Spleen (tissue), 13 donors: ENCODE data around the gene TRIO. TPM values are rescaled to one million over a fixed set of nuclear protein-coding genes. Genes with fewer than 3 reads are reported as not detected.
"Not testable (repeated sequence)": the region's sequence is repeated elsewhere in the genome, so short reads cannot be mapped to it uniquely, and the experiment has no call there.

Source experiments
- DNase-seq: peaks from one replicate; pipeline ENCODE4 v3.0.0-alpha.2; 2020
- H3K27ac ChIP-seq, 8 donors: fragments of 200-600 bp; sonication (generic) in 7 of 8; 1 replicate in 4 of 8; 2 replicates in 4 of 8; pipeline versions ENCODE4 v1.5.0 to v1.8.0; 2016 to 2021; ENCODE audit warnings: inconsistent platforms in 4 of 8, mild to moderate bottlenecking in 4 of 8, moderate library complexity in 1 of 8
- H3K27me3 ChIP-seq, 7 donors: fragments of 200-600 bp; sonication (generic) in 6 of 7; replicated peaks in 1 of 7; 1 replicate in 4 of 7; 2 replicates in 3 of 7; pipeline versions ENCODE4 v1.5.0 to v1.8.0; 2016 to 2021; ENCODE audit warnings: inconsistent platforms in 3 of 7, mild to moderate bottlenecking in 1 of 7
- H3K36me3 ChIP-seq, 6 donors: fragments of 200-600 bp; sonication (generic) in 5 of 6; 1 replicate in 4 of 6; 2 replicates in 2 of 6; pipeline versions ENCODE4 v1.5.0 to v1.8.0; 2016 to 2021; ENCODE audit warnings: inconsistent platforms in 2 of 6
- H3K4me1 ChIP-seq, 6 donors: fragments of 200-600 bp; sonication (generic) in 5 of 6; 1 replicate in 3 of 6; 2 replicates in 3 of 6; pipeline versions ENCODE4 v1.5.0 to v1.8.0; 2016 to 2021; ENCODE audit warnings: inconsistent platforms in 3 of 6
- H3K4me3 ChIP-seq, 8 donors: fragments of 200-600 bp; sonication (generic) in 7 of 8; 1 replicate in 4 of 8; 2 replicates in 4 of 8; pipeline versions ENCODE4 v1.5.0 to v1.8.0; 2016 to 2021; ENCODE audit warnings: inconsistent platforms in 4 of 8, mild to moderate bottlenecking in 4 of 8, moderate library complexity in 2 of 8
- H3K9me3 ChIP-seq, 8 donors: fragments of 200-600 bp; sonication (generic) in 7 of 8; 1 replicate in 4 of 8; 2 replicates in 4 of 8; pipeline versions ENCODE4 v1.5.0 to v1.8.0; 2016 to 2021; ENCODE audit warnings: inconsistent platforms in 4 of 8
- POLR2A ChIP-seq, 3 donors: fragments of 450-650 bp; IDR thresholded peaks; one replicate each; pipeline ENCODE4 v1.5.1; 2017; ENCODE audit warnings: antibody characterized with exemption in 3 of 3, mild to moderate bottlenecking in 1 of 3
- POLR2AphosphoS5 ChIP-seq, 3 donors: sonication (generic); formaldehyde crosslinking; IDR thresholded peaks; one replicate each; pipeline ENCODE4 v1.5.1; 2017; ENCODE audit warnings: antibody characterized with exemption in 3 of 3
- WGBS, 5 donors: extraction: QIAGEN DNeasy Blood & Tissue Kit in 3 of 5; methylation state at CpG; one replicate each; pipeline versions ENCODE4 v1.1.5 to v1.1.7; 2013 to 2018; 5-methylcytosine and 5-hydroxymethylcytosine counted together
- intact Hi-C: fragments of 100-400 bp; cut with DNase I; formaldehyde crosslinking; loops from one replicate; pipeline ENCODE4 v1.15.0; 2023; ENCODE audit warnings: low total_unique reads
- long read RNA-seq, 2 donors: transcript quantifications; one replicate each; lab custom pipeline, GENCODE V29; 2026
- polyA plus RNA-seq, 3 donors: library from polyadenylated mRNA; stranded (reverse); fragments of 200-250 nt; gene quantifications; one replicate each; pipeline ENCODE4 v1.2.1, GENCODE V29; 2013
- total RNA-seq, 7 donors: library from RNA; depleted of rRNA in 3 of 7; stranded (reverse); fragments of >200 nt in 3 of 7; fragmentation: NEBNext Ultra II Directional in 4 of 7; extraction: Animal tissue kit (Norgen Biotek cat#: 25700) in 4 of 7; gene quantifications; one replicate each; pipeline versions ENCODE4 v1.1.0 to v1.2.1, GENCODE V29; 2016 to 2021
- TF ChIP-seq, protein P1 (sequence below), 11 experiments: fragments of 200-600 bp in 7 of 11; fragments of 450-650 bp in 4 of 11; sonication (generic) in 4 of 11; IDR thresholded peaks in 8 of 11; conservative IDR thresholded peaks in 3 of 11; 1 replicate in 7 of 11; 2 replicates in 4 of 11; pipeline versions ENCODE4 v1.4.0 to v1.8.0; 2016 to 2021; ENCODE audit warnings: antibody characterized with exemption in 11 of 11, inconsistent platforms in 4 of 11, mild to moderate bottlenecking in 1 of 11
- donor health status: healthy with polysubstance abuse.
- donor health status: DM: no; HTN: no; CAD: no; lungs with moderate emphysema.
- donor health status: DM: no; HTN: no; CAD: no.
- donor health status: Bipolar disorder and iron deficiency.
- donor health status: healthy.
- donor health status: DM: no; HTN: no; CAD: no.
- donor health status: DM: yes; HTN: yes; CAD: no.

The TRIO gene
- total RNA-seq = 100 to 1,000 TPM; 139 to 280 (median 214) TPM
- 10 to 100 TPM; 21.5 to 63.1 (median 55.2) TPM for polyA plus RNA-seq
- long read RNA-seq, donor 1, partial matches to known transcripts = 6 of 11 reads
- long read RNA-seq, donor 1, other reads (novel, unspliced or antisense) = 0 of 11 reads
- long read RNA-seq, donor 2, partial matches to known transcripts = 8 of 10 reads
- long read RNA-seq, donor 2, other reads (novel, unspliced or antisense) = 0 of 10 reads

GRCh38 chr5:14142827-14143545 is at the start of gene TRIO:
TRIO (plus strand) TSS chr5:14143342; CDS start chr5:14143726, 384 bp downstream.
- Histone ChIP-seq H3K36me3 (no peaks in the 10 kb centered on the region), H3K4me3 (peak within 1 kb of the TSS; percentile 62 to 97 (median 78)), H3K4me1 (peaks cover 5 to 52% (median 34%) of the 10 kb centered on the region in 6 donors), H3K27me3 (peaks cover 0 to 15% (median 0%) of the 10 kb centered on the region in 7 donors), H3K27ac (peak within 1 kb of the TSS; percentile 83 to 97 (median 92)), H3K9me3 (no peaks in the 10 kb centered on the region)
- DNase-seq = peak; percentile 95
- peak; percentile 51 to 80 (median 79) for TF ChIP-seq POLR2AphosphoS5 (IDR thresholded peaks at IDR 0.05)
- TF ChIP-seq, protein P1, sequence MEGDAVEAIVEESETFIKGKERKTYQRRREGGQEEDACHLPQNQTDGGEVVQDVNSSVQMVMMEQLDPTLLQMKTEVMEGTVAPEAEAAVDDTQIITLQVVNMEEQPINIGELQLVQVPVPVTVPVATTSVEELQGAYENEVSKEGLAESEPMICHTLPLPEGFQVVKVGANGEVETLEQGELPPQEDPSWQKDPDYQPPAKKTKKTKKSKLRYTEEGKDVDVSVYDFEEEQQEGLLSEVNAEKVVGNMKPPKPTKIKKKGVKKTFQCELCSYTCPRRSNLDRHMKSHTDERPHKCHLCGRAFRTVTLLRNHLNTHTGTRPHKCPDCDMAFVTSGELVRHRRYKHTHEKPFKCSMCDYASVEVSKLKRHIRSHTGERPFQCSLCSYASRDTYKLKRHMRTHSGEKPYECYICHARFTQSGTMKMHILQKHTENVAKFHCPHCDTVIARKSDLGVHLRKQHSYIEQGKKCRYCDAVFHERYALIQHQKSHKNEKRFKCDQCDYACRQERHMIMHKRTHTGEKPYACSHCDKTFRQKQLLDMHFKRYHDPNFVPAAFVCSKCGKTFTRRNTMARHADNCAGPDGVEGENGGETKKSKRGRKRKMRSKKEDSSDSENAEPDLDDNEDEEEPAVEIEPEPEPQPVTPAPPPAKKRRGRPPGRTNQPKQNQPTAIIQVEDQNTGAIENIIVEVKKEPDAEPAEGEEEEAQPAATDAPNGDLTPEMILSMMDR (IDR thresholded peaks at IDR 0.05 in 8 of 11, conservative IDR thresholded peaks at IDR 0.05 in 3 of 11) = peak in 9 of 11 experiments; percentile 22 to 70 (median 57)
- TF ChIP-seq POLR2A (IDR thresholded peaks at IDR 0.05) = no peak
- WGBS, 5 donors = 0 to 1% (median 1%) methylated on average over 47 to 79 of the region's 79 CpGs
- intact Hi-C loops = loop anchor here (10.0 kb wide), 2 partner anchors 82 to 122 kb away; no protein-coding TSS in a partner anchor

DNA sequence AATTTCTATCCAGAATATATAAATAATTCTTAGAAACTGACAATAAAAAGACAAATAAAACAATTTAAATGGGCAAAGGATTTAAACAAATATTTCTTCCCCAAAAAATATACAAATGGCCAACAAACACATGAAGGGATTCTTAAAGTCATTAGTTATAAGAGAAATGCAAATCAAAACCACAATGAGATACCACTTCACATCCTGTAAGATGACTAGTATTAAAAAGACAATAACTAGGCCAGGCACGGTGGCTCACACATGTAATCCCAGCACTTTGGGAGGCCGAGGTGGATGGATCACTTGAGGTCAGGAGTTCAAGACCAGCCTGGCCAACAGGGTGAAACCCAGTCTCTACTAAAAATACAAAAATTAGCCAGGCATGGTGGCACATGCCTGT is 45.8 kb upstream of the TRIO start:
- H3K27ac ChIP-seq, intact Hi-C loops, H3K4me3 ChIP-seq, DNase-seq, H3K36me3 ChIP-seq, H3K27me3 ChIP-seq, H3K4me1 ChIP-seq: not testable (repeated sequence)
- WGBS, 5 donors = 65 to 92% (median 82%) methylated on average over 2 of the region's 2 CpGs
- H3K9me3 ChIP-seq = peaks cover 0 to 11% (median 0%) of the 10 kb centered on the region in 8 donors

DNA sequence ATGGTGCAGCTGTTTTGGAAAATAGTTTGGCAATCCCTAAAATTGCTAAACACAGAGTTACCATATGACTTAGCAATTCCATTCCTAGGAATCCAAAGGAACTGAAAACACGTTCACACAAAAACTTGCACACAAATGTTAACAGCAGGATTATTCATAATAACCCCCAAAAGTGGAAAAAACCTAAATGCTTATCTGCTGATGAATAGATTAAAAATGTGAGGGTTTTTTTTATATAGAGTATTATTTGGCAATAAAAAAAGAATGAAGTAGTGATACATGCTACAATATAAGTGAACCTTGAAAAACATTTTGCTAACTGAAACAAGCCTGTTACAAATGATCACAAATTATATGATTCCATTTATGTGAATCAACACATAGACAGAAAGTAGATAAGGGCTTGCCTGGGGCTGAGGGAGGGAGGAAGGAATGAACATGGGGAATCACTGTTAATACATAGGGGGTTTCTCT is 45.1 kb upstream of the TRIO start:
- intact Hi-C loops = no loop called here
- H3K36me3 ChIP-seq = no peaks in the 10 kb centered on the region
- peaks cover 0 to 17% (median 2%) of the 10 kb centered on the region in 8 donors for H3K9me3 ChIP-seq
- 62 to 83% (median 72%) methylated on average over 1 of the region's 1 CpG for WGBS, 5 donors
- H3K27me3 ChIP-seq = peaks cover 0 to 8% (median 0%) of the 10 kb centered on the region in 7 donors
- H3K4me1 ChIP-seq = no peaks in the 10 kb centered on the region
- no peak overlapping the region for H3K4me3 ChIP-seq
- DNase-seq = no peak
- no peak overlapping the region for H3K27ac ChIP-seq
- no peak for TF ChIP-seq POLR2AphosphoS5 (IDR thresholded peaks at IDR 0.05)
- no peak for TF ChIP-seq POLR2A (IDR thresholded peaks at IDR 0.05)
- TF ChIP-seq, protein P1 (IDR thresholded peaks at IDR 0.05 in 8 of 11, conservative IDR thresholded peaks at IDR 0.05 in 3 of 11) = no peak

- Histone ChIP-seq H3K9me3 (peaks cover 0 to 27% (median 5%) of the 10 kb centered on the region in 8 donors), H3K4me3 (no peak overlapping the region), H3K27me3 (peaks cover 0 to 6% (median 0%) of the 10 kb centered on the region in 7 donors), H3K4me1 (no peaks in the 10 kb centered on the region), H3K36me3 (no peaks in the 10 kb centered on the region), H3K27ac (no peak overlapping the region)
- intact Hi-C loops = loop anchor here (10.0 kb wide), 1 partner anchor 115 kb away; no protein-coding TSS in a partner anchor
- TF ChIP-seq POLR2AphosphoS5 (IDR thresholded peaks at IDR 0.05) = no peak
- no peak for TF ChIP-seq POLR2A (IDR thresholded peaks at IDR 0.05)
- TF ChIP-seq, protein P1 (IDR thresholded peaks at IDR 0.05 in 8 of 11, conservative IDR thresholded peaks at IDR 0.05 in 3 of 11) = no peak
- WGBS, 5 donors = 90 to 96% (median 92%) methylated on average over 10 of the region's 10 CpGs
- no peak for DNase-seq
These were observed 42.9 kb upstream of the TRIO start for GRCh38 chr5:14100281-14100680.
